Measurements from ENCODE around the gene MAPKAPK2.

MAPKAPK2 gene

GRCh38 chr1:206735553-206736031, 50.9 kb downstream of the MAPKAPK2 start:
- TF ChIP-seq POLR2A (IDR thresholded peaks at IDR 0.05; ENCODE audit: low read depth, low read length) (no peak), POLR2AphosphoS5 (IDR thresholded peaks at IDR 0.05; ENCODE audit: low read depth, low read length) (peak; percentile 20; the same call in 1 of the 2 replicates)
- DNase-seq (ENCODE audit: insufficient read length, low spot score) (no peak), FAIRE-seq (no peak)

GRCh38 chr1:206736878-206737728, 52.4 kb downstream of the MAPKAPK2 start:
- TF ChIP-seq POU2F2 (IDR thresholded peaks at IDR 0.05; ENCODE audit: low read depth, low read length), result peak; percentile 23; the same call in 1 of the 2 replicates
- TF ChIP-seq SPI1 (IDR thresholded peaks at IDR 0.05; ENCODE audit: low read depth, low read length), result no peak
- no peak for TF ChIP-seq POLR2A (IDR thresholded peaks at IDR 0.05; ENCODE audit: low read depth, low read length)
- no peak for DNase-seq (ENCODE audit: insufficient read length, low spot score)
- no peak for FAIRE-seq

- FAIRE-seq, result peak; percentile 35
- no peak for DNase-seq (ENCODE audit: insufficient read length, low spot score)
- TF ChIP-seq PAX5 (IDR thresholded peaks at IDR 0.05; ENCODE audit: insufficient read depth, low read length, severe bottlenecking), result no peak
- 0 out of 2 replicates have a peak, but pooled peaks have one; percentile 60 for TF ChIP-seq POLR2AphosphoS5 (IDR thresholded peaks at IDR 0.05; ENCODE audit: low read depth, low read length)
- no peak for TF ChIP-seq TAF1 (IDR thresholded peaks at IDR 0.05; ENCODE audit: low read depth, low read length)
- TF ChIP-seq SPI1 (IDR thresholded peaks at IDR 0.05; ENCODE audit: low read depth, low read length), result no peak
- no peak; the same call in 1 of the 2 replicates for TF ChIP-seq POLR2A (IDR thresholded peaks at IDR 0.05; ENCODE audit: low read depth, low read length)
Measured at GRCh38 chr1:206737729-206738201, 53.1 kb downstream of the MAPKAPK2 start.

- no peak for DNase-seq (ENCODE audit: insufficient read length, low spot score)
- TF ChIP-seq POLR2AphosphoS5 (IDR thresholded peaks at IDR 0.05; ENCODE audit: low read depth, low read length) (0 out of 2 replicates have a peak, but pooled peaks have one; percentile 28), POU2F2 (IDR thresholded peaks at IDR 0.05; ENCODE audit: low read depth, low read length) (no peak)
- FAIRE-seq, result peak; percentile 45
Measured at GRCh38 chr1:206738370-206739366, 54.0 kb downstream of the MAPKAPK2 start.

GRCh38 chr1:206739411-206740076, 54.8 kb downstream of the MAPKAPK2 start:
- TF ChIP-seq PAX5 (IDR thresholded peaks at IDR 0.05; ENCODE audit: insufficient read depth, low read length, severe bottlenecking) (peak; percentile 48), POLR2A (IDR thresholded peaks at IDR 0.05; ENCODE audit: low read depth, low read length) (peak; percentile 46; the same call in 1 of the 2 replicates), SPI1 (IDR thresholded peaks at IDR 0.05; ENCODE audit: low read depth, low read length) (peak; percentile 64), POU2F2 (IDR thresholded peaks at IDR 0.05; ENCODE audit: low read depth, low read length) (peak; percentile 99), TAF1 (IDR thresholded peaks at IDR 0.05; ENCODE audit: low read depth, low read length) (0 out of 2 replicates have a peak, but pooled peaks have one; percentile 50), POLR2AphosphoS5 (IDR thresholded peaks at IDR 0.05; ENCODE audit: low read depth, low read length) (peak; percentile 80)
- FAIRE-seq (peak; percentile 96), DNase-seq (ENCODE audit: insufficient read length, low spot score) (peak; percentile 61)

GRCh38 chr1:206741142-206741701, 56.5 kb downstream of the MAPKAPK2 start:
- DNase-seq (ENCODE audit: insufficient read length, low spot score) (no peak), FAIRE-seq (peak; percentile 88)
- TF ChIP-seq POU2F2 (IDR thresholded peaks at IDR 0.05; ENCODE audit: low read depth, low read length) (peak; percentile 95), SPI1 (IDR thresholded peaks at IDR 0.05; ENCODE audit: low read depth, low read length) (no peak), POLR2A (IDR thresholded peaks at IDR 0.05; ENCODE audit: low read depth, low read length) (peak; percentile 33; the same call in 1 of the 2 replicates), TAF1 (IDR thresholded peaks at IDR 0.05; ENCODE audit: low read depth, low read length) (no peak), POLR2AphosphoS5 (IDR thresholded peaks at IDR 0.05; ENCODE audit: low read depth, low read length) (no peak), PAX5 (IDR thresholded peaks at IDR 0.05; ENCODE audit: insufficient read depth, low read length, severe bottlenecking) (no peak)

- TF ChIP-seq POU2F2 (IDR thresholded peaks at IDR 0.05; ENCODE audit: low read depth, low read length) (no peak), POLR2A (IDR thresholded peaks at IDR 0.05; ENCODE audit: low read depth, low read length) (no peak), PAX5 (IDR thresholded peaks at IDR 0.05; ENCODE audit: insufficient read depth, low read length, severe bottlenecking) (no peak), SPI1 (IDR thresholded peaks at IDR 0.05; ENCODE audit: low read depth, low read length) (no peak), TAF1 (IDR thresholded peaks at IDR 0.05; ENCODE audit: low read depth, low read length) (no peak)
- DNase-seq (ENCODE audit: insufficient read length, low spot score) (no peak), FAIRE-seq (peak; percentile 62)
Measured at GRCh38 chr1:206742719-206743383, 58.1 kb downstream of the MAPKAPK2 start.

GRCh38 chr1:206744683-206745082, 60.0 kb downstream of the MAPKAPK2 start:
- FAIRE-seq (peak; percentile 47), DNase-seq (ENCODE audit: insufficient read length, low spot score) (no peak)
- TF ChIP-seq POLR2AphosphoS5 (IDR thresholded peaks at IDR 0.05; ENCODE audit: low read depth, low read length) (no peak), SPI1 (IDR thresholded peaks at IDR 0.05; ENCODE audit: low read depth, low read length) (no peak), POLR2A (IDR thresholded peaks at IDR 0.05; ENCODE audit: low read depth, low read length) (no peak), POU2F2 (IDR thresholded peaks at IDR 0.05; ENCODE audit: low read depth, low read length) (no peak), TAF1 (IDR thresholded peaks at IDR 0.05; ENCODE audit: low read depth, low read length) (no peak), PAX5 (IDR thresholded peaks at IDR 0.05; ENCODE audit: insufficient read depth, low read length, severe bottlenecking) (no peak)
